GM19452 (cell line): ENCODE measurements around the gene SESN1.
"Not testable (repeated sequence)": the region's sequence is repeated elsewhere in the genome, so short reads cannot be mapped to it uniquely, and the experiment has no call there.

Source experiments
- ATAC-seq: cut with Tn5 transposase; IDR thresholded peaks from one replicate; pipeline ENCODE4 v1.9.1; 2021; ENCODE audit not compliant: unreplicated experiment

SESN1 gene

DNA sequence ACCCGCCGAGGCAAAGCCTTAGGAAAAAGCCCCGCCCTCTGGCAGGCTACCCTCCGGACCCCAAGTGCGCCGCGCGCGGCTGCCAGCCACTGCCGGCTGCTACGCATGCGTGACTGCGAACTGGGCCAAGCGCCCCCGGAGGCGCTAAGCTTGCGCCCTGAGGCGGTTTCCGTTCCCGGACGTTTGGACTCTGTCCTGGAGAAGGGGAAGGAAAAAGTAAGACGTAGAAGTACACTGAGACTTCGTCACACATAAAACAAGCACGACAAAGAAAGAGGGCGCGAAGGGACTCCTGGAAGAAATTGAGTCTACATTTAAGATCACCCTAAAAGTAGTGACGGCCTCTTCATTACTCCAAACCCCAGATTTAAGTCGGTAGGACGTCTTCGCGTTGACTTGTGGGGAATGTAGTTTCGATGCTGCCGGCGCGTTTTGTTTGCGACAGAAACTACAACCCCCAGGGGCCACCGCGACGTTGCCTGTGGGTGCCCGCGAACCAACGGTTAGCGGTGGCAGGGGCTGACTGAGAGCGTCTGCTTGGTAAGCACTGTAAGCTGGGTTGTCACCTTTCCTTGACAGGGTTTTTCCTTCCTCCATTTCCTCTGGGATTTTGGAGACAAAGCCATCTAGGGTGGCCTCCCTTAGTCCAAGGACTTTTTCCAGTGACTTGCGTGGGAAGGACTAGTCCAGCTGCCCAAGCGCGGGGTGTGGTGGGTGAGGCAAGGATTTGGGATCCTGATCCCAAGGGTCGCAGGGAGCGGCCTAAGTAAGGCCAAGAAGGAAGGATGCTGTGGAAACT lies 589 bp upstream of the SESN1 start, which contains the start of gene CEP57L1:
Gene CEP57L1, plus strand, starts transcription at position 472 of the 799 bp plus-strand sequence. CDS start 49,715 bp downstream, outside the sequence.
- peak; percentile 74 for ATAC-seq

DNA sequence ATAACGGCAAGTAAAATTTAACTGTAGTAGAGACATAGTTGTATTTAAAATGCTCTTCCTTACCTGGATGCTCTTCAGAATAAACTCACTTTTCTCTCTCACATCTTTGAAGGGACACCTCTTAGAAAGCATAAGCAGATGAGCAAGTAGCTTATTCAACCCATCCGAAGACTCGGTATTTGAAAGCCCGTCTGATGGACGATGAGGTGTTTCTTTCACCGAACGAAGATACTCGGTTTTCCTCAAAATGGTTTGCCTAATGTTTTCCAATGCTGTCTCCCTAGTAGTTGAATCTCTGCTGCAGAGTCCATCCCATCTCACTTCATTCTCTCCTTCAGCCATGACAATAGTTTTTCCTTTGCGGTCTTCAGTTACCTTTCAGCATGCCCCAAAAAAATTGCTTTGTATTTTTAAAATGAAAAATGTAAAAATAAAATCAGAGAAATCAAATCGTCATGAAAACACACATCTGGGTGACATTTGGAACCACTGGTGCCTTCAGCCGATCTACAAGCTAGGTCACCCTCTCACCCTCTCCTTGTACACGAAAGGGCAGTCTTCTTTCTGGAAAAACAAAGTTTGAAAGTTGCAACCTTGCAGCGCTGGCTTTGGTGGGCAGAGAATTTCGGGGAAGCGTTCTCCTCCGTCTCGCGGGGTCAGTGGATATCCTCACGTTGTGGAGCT lies 772 bp downstream of the SESN1 start:
- no peak for ATAC-seq

DNA sequence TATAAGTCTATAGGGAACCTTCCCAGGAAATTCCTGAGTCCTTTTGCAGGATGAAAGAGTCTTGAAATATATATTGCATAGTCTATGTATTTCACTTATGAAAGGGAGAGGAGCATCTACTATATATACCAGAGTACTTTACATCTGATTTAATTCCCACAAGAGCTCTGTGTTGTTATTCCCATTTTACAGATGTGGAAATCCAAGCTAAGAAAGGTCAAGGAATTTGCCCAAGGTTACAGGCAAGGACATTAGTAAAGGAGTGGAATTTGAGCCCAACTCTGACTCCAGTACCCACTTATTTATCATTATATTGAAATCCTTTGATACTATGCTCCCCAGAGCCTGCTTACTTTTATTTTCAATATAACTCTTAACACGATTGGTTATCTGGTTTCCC lies 2.6 kb downstream of the SESN1 start:
- ATAC-seq, result no peak

DNA sequence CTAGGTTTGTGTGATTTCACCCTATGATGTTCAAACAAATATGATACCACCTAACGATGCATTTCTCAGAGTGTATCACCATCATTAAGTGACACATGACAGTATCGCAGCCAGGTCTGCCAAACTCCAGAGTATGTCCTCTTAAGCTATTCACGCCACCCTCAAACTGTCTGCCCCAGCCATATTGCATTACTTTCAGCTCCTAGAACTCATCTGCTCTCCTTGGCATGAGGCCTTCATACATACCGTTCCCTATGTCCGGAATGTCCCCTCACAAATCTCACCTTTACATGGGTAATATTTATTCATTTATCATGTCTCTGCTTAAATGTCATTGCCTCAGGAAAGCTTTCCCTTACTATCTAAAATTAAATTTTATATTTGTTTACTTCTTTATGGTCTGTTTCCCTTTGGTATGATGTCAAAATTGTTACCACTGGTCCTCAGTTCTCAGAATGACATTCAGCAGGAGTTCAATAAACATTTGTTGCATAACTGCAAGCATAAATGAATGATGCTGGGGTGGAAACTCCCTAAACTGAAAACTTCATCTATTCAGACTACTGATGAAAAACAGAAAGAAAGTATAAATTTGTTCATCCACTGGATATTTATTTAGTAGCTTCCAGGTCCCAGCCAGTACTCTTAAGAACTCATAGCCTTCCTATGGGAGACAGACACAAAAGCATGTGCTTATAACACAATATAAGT lies 3.2 kb downstream of the SESN1 start:
- ATAC-seq, result no peak

DNA sequence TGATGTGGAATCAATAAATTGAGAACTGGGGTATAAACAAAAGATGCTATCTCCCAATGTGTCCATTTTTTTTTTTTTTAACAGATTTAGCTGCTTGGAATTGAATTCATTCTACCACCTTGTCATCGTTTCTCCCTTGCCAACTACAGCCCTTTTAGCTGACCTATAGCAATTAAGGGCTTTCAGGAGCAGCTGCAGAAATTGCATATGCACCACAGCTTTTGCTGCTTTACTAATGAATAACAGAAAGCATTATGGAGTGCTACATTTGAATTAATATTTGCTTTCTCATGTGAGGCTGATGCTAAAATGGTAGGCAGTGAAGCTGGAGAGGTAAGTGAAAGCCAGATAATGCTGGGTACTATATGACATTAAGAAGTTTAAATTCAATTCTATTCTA lies 5.7 kb downstream of the SESN1 start:
- ATAC-seq, result no peak

DNA sequence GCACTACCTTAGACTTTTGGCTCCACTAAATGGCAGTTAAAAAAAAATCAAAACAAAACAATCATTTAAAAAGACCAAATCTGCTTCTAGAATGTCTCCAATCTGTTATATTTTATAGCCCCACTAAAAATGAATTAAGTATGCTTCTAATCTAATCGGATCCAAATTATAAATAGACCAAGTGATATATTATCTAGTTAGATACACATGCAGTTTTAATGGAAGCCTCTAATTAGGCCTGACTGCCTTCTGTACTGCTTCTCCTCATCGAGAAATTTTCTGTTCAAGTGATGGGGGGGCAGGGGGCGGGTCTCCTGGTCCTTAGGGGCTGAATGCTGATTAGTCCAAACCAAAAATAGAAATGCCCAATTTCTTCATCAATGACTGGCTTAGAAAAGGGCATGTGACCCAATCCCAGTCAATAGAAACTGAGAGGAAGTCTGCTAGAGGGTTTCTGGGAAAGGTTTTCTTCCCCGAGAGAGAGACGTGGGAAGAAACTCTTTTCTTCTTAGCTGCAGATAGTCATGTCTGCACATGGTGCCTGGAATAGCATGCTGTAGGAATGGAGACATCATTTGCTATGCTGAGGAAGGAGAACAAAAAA lies 6.9 kb downstream of the SESN1 start:
- ATAC-seq, result no peak

DNA sequence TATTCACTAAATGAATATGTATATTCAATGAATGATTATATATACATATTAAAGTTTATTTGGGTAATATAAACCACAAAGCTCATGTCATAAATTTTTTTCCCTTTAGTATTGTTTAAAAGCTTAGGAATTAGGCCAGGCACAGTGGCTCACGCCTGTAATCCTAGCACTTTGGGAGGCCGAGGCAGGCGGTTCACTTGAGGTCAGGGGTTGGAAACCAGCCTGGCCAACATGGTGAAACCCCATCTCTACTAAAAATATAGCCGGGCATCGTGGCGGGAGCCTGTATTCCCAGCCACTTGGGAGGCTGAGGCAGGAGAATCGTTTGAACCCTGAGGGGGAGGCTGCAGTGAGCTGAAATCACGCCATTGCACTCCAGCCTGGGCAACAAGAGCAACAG lies 10.5 kb downstream of the SESN1 start:
- ATAC-seq, result not testable (repeated sequence)

DNA sequence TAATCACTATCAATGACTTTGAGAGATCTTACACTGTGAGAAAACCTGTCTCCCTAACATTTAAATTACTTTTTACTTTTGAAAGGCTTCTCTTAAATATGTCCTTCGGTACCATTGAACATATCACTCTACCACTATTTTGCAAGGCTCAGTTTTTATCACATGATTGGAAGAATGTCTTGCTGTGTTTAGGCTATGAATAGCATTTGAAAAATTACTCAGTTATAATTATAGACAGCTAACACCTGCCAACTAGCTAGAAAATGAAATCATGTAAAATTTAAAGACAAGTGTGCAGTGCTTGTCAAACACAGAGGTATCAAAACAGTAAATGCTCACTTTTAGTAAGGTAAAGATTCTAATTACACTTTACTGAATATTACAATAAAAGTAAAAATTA lies 11.0 kb downstream of the SESN1 start:
- ATAC-seq, result no peak

DNA sequence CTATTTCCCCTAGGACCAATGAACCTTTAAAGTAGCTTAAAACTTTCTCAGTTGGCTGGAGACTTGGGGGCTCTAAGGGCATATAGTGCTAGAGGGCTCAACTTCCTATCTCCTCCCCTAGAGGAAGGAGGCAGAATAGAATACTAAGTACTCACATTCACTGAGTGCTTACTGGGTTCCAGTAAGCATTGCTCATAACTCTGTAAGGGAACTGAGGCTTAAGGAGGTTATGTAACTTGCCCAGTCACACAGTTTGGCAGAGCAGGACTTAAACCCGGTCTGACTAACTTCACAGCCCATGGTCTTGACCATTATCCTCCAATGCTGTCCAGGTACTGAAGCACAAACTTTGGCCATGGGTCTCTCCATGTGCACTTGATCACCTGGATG lies 12.5 kb downstream of the SESN1 start:
- no peak for ATAC-seq

DNA sequence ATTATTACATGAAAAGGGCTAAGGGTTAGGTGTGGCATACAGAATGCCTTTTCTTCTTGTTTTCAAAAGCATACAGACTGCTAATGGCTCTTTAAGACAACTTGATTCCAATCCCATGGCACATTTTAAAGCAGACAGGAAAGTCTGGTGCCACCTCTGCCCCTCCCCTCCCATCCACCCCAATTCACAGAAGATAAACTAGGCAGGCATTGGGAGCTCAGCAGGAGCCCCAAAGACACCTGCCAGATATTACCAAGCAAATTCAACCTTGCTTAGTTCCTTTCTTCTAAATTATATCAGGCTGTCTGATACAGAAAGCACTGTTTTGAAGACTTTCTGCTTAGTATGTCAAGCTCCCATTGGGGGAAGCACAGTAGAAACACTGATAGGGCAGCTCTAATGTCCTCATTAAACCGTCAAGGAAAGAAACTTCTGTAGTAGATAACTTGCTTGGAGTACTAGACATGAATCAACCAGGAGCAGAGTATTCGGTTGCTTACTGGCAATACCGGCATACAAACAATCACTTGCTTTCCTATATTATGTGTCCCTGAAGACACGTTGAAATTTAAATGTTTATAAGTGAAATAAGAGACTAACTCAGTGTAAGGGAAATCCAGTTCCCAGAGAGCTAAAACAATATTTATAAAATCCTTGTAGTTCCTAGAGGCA lies 13.0 kb downstream of the SESN1 start:
- no peak for ATAC-seq

DNA sequence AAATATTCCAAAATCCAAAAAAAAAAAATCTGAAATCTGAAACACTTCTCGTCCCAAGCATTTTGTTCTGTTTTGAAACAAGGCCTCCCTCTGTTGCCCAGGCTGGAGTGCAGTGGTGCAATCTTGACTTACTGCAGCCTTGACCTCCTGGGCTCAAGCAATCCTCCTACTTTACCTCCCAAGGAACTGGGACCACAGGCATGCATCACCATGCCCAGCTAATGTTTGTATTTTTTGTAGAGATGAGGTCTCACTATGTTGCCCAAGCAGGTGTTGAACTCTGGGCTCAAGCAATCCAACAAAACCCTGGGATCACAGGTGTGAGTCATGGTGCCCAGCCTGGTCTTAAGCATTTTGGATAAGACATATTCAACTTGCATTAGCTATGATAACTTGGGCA lies 13.6 kb downstream of the SESN1 start:
- no peak for ATAC-seq

DNA sequence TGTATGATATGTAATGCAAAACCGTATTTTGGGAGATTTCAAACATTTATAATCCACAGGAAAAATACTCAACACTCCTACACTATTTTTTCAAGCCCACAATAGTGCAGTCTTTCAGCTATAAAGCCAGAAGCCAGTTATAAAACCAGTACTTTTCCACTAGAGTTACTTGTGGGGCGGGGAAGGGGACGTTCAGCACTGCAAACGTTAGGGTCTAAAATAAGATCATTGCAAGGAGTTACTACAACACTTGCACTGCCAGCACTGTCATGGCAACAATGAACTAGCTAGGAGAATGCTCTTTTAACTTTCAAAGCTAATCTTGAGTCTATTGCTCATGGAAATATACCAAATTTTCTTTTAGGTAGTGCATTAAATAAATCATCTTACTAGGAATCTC lies 14.7 kb downstream of the SESN1 start:
- no peak for ATAC-seq

DNA sequence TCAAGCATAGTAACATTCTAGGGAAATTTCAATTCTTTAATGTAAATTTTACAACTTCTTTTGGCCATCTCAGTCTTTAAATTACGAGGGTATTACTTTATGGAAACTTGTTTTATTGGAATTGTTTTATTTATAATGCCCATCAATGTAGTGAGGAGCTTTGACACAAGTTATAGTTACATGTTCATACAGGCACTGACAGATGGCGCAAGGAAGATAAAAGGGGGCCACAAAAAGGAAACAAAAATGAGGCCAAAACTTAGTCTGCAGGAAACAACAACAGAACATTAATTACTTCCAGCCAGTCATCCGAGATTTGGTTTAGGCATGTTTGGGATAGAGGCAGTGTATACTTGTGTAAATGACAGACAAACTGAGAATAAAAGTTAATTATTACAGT lies 18.3 kb downstream of the SESN1 start:
- ATAC-seq, result no peak

DNA sequence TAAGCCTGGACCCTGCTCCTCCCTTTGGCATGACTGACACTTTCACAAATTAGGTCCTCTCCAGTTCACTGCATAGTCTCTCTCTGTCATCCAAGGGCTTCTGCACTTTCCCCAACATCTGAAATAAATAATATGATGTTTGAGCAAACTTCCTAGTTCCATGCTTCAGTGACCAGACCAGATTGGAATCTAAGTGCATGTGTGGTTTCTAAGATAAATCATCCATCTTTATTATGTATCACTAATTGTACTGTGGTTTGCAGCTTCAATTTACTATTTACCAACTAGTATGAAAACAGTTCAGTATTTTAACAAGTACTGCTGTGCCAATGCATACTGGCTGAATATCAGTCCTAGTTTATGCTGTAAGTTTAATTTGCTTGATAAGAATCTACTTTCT lies 18.7 kb downstream of the SESN1 start:
- no peak for ATAC-seq

DNA sequence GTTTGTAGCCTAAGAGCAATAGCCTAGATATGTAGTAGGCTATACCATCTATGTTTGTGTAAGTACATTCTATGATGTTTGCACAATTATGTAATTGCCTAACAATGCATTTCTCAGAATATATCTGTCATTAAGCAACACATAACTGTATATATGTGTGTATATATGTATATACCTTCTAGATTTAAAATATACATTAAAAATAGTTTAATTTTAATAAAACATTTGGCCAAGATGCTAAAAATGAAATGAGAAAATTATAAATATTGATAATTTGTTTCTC lies 20.6 kb downstream of the SESN1 start:
- no peak for ATAC-seq

DNA sequence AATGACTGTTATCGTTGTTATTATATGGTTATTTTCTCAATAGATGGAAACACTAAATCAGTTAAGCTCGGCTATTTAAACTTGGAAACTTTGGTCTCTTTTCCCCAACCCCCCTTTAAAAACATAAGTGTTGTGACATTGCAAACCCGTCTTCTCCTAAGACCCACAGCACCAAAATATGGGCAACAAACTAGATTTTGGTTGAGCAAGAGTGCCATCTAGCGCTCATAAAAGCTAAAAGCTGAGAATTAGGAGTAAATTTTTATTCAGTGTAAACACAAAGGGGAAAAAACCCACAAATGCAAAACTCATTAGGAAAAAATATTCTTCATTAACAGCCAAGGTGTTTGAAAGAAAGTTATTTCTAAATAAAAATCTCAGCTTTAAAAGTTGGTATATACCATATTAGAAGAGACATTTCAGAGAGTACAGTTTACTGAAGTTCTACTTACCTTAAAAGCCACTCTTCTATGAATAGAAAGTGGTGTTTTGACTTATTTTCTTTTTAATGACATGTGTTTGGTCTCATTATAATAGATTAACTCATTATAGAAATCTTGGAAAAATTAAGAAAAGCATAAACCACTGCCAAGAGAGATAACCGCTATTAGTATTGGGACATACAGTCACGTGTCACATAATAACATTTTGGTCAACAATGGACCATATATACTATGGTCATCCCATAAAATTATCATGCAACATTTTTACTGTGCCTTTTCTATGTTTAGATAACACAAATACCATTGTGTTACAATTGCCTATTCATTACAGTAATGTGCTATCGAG lies 21.1 kb downstream of the SESN1 start:
- ATAC-seq, result no peak

DNA sequence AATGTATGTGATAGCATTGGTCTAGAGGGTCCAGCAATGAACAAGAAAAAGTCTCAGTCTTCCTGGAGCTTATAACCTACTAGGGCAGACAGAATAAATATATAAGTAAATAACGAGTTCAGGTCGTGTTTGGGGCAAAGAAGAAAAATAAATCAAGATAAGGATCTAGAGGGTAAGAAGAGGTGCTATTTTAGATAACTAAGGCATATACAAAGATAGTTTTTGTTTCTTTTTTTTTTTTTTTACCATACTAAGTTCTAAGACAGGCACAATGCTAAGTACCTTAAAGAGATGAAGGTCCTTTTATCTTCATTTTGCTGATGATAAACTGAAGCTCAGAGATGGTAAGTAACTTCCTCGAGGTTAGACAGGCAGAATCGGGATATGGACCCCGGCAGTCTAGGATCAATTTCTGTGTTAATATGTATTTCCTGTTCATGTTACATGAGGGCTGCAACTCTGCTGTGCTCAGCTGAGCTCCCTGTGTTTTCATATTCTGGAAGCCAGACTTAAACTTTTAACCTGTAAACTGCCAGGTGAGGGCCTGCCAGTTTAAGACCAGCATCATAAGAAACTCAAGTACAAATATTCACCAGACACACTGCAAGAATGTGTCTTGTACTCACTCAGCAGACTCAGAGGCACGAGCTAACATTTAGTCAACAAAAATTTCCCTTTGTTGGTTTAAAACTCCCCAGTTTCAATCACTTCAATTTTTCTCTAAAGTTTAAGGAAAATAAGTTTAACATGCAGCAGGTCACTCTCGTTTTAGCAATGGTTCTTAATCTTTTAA lies 23.3 kb downstream of the SESN1 start:
- no peak for ATAC-seq

DNA sequence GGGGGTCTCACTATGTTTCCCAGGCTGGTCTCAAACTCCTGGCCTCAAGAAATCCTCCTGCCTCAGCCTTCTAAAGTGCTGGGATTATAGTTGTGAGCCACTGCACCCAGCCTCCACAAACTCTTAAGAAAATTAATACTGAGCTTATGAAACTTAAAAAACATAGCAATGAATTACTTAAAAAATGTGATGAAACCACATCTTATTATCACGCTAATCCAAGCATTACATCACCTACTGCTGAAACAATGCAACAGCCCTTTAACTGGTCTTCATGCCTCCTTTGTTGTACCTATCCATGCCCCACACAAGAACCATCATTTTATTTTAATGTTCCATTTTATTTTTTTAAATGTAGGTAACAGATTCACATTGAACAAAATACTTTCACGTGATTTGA lies 24.9 kb downstream of the SESN1 start:
- no peak for ATAC-seq

DNA sequence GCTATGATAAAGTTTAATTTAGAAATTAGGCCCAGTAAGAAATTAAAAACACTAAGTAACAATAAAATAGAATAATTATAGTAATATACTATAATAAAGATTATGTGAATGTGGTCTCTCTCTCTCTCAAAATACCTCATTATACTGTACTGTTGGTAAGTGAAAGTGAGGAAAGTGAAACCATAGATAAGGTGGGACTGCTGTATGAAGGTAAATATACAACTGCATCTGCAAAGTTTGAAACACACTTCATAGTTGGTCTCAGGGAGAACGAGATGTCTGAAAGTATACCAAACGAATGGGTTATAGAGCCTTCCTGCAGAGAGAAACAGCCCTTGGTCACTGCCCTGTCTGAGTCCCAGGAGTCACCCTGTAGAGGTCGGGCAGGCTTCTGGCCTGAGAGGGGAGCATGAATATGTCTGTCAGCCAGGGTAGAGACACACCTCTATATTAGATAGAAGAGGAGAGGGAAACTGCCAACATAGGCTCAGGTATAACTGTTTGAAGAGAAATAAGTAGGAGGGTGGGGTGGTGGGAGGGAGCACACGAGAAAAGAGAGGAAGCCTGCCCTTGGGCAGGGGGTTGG lies 31.8 kb downstream of the SESN1 start:
- ATAC-seq, result no peak
